ENCODE measurements around the gene NUDT19. TPM values are rescaled to one million over a fixed set of nuclear protein-coding genes. Genes with fewer than 3 reads are reported as not detected.

NUDT19 gene
- total RNA-seq (2021), result 6.1 TPM in 2 replicates
- long read RNA-seq, partial matches to known transcripts, result 0 of 3 reads
- long read RNA-seq, other reads (novel, unspliced or antisense), result 2 of 3 reads

DNA sequence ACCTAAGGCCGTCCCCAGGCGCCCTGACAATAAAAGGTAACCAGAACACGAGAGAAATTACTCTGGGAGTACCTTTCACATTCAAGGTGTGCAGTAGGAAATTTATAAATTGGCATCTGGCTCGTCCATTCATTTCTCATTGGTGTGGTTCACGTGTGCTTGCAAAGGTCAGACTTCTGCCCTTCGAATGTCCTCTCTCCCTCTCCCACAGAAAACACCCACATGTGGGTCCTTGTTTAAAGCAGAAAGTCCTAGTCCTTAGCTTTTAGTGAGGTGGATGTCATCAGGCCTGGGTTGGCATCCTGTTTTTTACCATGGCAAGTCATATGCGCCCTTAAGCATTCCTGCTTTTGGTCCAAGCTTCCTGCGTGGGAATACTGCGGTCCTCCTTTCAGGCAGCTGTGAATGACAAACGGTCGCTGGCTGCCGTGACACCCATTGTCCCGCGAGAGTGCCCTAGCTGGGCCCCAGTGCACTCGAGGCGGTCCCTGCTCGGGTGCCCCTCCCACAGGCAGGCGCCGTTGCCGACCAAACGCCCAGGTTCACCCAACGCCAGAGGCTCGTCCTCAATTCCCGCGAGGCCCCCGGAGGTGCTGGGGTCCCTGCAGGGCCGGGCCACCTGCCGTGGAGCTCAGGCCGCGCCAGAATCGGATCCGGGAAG lies at the start of gene NUDT19:
NUDT19 (plus strand) TSS at position 531 of the 661 bp plus-strand sequence. CDS start 140 bp downstream, outside the sequence.
- H4K8ac ChIP-seq (replicated peaks; ENCODE audit: insufficient read length, low read depth, low read length), result no peak within 1 kb of the TSS
- H3T11ph ChIP-seq (ENCODE audit: low read length), result no peak within 1 kb of the TSS
- WGBS (ENCODE audit: extremely low coverage, insufficient read length, low lambda C conversion rate), result no CpG with 5 or more reads among the region's 32 CpGs
- H3K4me1 Mint-ChIP-seq, result peaks cover 10 to 18% of the 10 kb centered on the region in 2 experiments; a peak in 3 of 4 replicates
- peak within 1 kb of the TSS; percentile 40 for H3K4me2 ChIP-seq (ENCODE audit: insufficient read depth, insufficient read length, low read length)
- peaks cover 0 to 14% (median 7%) of the 10 kb centered on the region in 3 experiments; a peak in 6 of 7 replicates for H3K36me3 Mint-ChIP-seq (ENCODE audit: insufficient read depth in 1 of 3, low read depth in 3 of 3)
- H2BK12ac ChIP-seq (ENCODE audit: insufficient read length, low read depth, low read length), result no peak within 1 kb of the TSS
- no peak within 1 kb of the TSS for H3K27ac ChIP-seq (ENCODE audit: insufficient read length, low read depth, low read length)
- no peaks in the 10 kb centered on the region for H3K79me1 ChIP-seq (ENCODE audit: insufficient read depth, low read depth, low read length, poor library complexity, severe bottlenecking)
- peak within 1 kb of the TSS; percentile 33 for H3K9ac ChIP-seq (ENCODE audit: extremely low read depth, insufficient read length, low read length)
- H3K56ac ChIP-seq (ENCODE audit: insufficient read length, low read depth, low read length), result no peak within 1 kb of the TSS
- no peak within 1 kb of the TSS for H4K91ac ChIP-seq (ENCODE audit: insufficient read length, low read depth, low read length)
- H3K4ac ChIP-seq (ENCODE audit: low read depth, low read length), result no peak within 1 kb of the TSS
- H2BK15ac ChIP-seq (ENCODE audit: low read depth, low read length), result no peak within 1 kb of the TSS
- H3K4me1 ChIP-seq (ENCODE audit: insufficient read depth, low read length), result peaks cover 2% of the 10 kb centered on the region; the same call in 1 of the 2 replicates
- H4K20me1 ChIP-seq (ENCODE audit: control insufficient read depth, insufficient read depth, insufficient read length), result no peaks in the 10 kb centered on the region
- H3K27ac Mint-ChIP-seq, result no peak within 1 kb of the TSS
- H3K9me3 ChIP-seq (ENCODE audit: control insufficient read depth, low read depth, low read length), result no peaks in the 10 kb centered on the region
- no peak within 1 kb of the TSS for H2AFZ ChIP-seq (ENCODE audit: low read length)
- no peak within 1 kb of the TSS for H2BK120ac ChIP-seq (ENCODE audit: low read depth, low read length, poor library complexity, severe bottlenecking)
- H3K23me2 ChIP-seq (ENCODE audit: insufficient read length, low read depth, low read length, poor library complexity, severe bottlenecking), result peaks cover 6% of the 10 kb centered on the region
- no peak within 1 kb of the TSS for H2BK20ac ChIP-seq (ENCODE audit: low read depth, low read length, poor library complexity, severe bottlenecking)
- no peaks in the 10 kb centered on the region for H3K79me2 ChIP-seq (ENCODE audit: insufficient read depth, low read length)
- no peak within 1 kb of the TSS for H4K5ac ChIP-seq (ENCODE audit: insufficient read length, low read depth, low read length)
- peak; percentile 71 for DNase-seq
- H3K18ac ChIP-seq (ENCODE audit: insufficient read length, low read depth, low read length), result peak within 1 kb of the TSS; percentile 78
- H3K27me3 ChIP-seq (ENCODE audit: insufficient read depth, low read length), result no peaks in the 10 kb centered on the region; the same call in 1 of the 2 replicates
- H2BK5ac ChIP-seq (ENCODE audit: insufficient read length, low read length), result no peak within 1 kb of the TSS
- peak within 1 kb of the TSS; percentile 57 to 75 for H3K4me3 Mint-ChIP-seq
- H2AK5ac ChIP-seq (ENCODE audit: insufficient read length, low read length), result no peak within 1 kb of the TSS
- TF ChIP-seq CTCF (conservative IDR thresholded peaks at IDR 0.05), result no peak
- peak within 1 kb of the TSS; percentile 89 for H3K14ac ChIP-seq (ENCODE audit: insufficient read depth, low read length)
- H3K27me3 Mint-ChIP-seq (ENCODE audit: low read depth), result peaks cover 13% of the 10 kb centered on the region; the same call in 1 of the 2 replicates
- peaks cover 5 to 7% of the 10 kb centered on the region in 2 experiments; a peak in 3 of 5 replicates for H3K9me3 Mint-ChIP-seq
- H3K23ac ChIP-seq (ENCODE audit: insufficient read length, low read depth, low read length), result no peak within 1 kb of the TSS
